NCI-H2081 treated with DMSO at 0.1 percent for 48 hours (cell line): ENCODE results near the gene MAP2K3.

Experiments
- DNase-seq: peaks from one replicate; lab custom pipeline; 2025; lab: John Stamatoyannopoulos, UW

Gene MAP2K3

GRCh38 chr17:21351366-21352065 lies 67.0 kb downstream of the MAP2K3 start:
- DNase-seq, result no peak

DNA sequence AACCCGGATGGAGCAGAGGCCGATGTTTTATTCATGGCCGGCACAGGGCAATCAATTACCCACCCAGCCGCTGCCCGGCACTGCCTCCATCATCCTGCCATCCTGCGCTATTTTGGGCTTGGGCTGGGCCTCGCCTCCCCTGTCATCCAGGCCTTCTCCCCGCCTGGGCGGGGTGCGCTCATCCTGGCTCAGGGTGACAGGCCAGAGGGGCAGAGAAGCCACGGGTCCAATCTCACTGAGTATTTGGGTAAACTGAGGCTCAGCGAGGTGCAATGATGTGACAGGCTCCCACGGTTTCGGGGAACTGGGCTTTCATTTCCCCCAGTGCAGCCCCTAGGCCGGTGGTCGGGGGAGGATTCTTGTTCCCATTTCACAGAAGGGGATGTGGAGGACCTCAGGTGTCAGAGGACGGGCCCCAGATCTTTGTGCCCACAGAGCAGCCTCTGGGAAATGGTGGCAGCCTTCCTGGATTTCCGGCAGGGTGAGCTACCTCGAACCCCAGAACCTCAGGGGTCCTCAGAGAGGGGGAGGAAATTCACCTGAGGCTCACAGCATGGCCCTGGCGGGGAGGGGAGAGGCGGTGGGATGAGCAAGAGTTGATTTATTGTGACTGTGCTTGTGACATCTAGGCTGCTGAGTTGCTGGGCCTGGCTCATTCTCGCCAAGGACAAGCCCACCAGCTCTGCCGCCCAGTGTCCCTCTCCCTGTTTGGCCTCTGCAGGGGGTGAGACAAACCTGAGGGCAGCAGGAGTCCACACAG lies 67.9 kb downstream of the MAP2K3 start:
- no peak for DNase-seq

DNA sequence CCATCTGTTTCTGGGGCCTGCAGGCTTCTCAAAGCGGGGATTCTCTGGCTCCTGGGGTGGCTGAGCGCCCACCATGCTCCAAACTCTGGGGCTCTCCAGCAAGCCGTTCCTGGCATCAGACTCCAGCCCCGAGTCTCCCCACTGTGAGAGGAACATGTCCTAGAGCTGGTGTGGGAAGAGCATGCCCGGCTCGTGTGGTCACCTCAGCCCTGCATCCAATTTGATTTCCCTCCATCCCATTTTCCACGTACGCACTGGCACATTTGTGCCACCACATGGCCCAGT lies 68.4 kb downstream of the MAP2K3 start:
- DNase-seq, result no peak

GRCh38 chr17:21353326-21354010 lies 69.0 kb downstream of the MAP2K3 start:
- DNase-seq, result no peak

GRCh38 chr17:21354796-21355385 lies 70.4 kb downstream of the MAP2K3 start:
- no peak for DNase-seq

GRCh38 chr17:21355586-21355985 lies 71.1 kb downstream of the MAP2K3 start:
- no peak for DNase-seq

DNA sequence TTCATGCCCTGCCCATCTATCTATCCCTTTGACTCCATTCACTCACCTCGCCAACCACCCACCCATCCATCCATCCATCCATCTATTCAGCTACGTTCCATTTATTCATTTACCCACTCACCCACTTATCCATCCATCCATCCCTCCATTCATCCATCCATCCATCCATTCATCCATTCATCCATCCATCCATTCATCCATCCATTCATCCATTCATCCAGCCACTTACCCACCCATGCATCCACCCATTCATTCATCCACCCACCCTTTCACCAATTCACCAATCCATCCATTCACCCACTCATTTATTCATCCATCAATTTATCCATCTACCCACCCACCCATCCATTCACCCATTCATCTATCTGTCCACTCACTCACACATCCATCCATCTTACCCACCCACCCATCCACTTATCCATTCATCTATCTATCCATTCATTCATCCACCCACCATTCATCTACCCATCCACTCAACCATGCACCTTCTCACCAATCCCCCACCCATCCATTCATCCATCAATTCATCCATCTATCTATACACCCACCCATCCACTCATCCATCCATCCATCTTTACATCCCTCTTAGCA lies 72.1 kb downstream of the MAP2K3 start:
- DNase-seq, result no peak

- no peak for DNase-seq
These were observed 72.8 kb downstream of the MAP2K3 start for GRCh38 chr17:21357281-21357680.

GRCh38 chr17:21357696-21358656 lies 73.5 kb downstream of the MAP2K3 start:
- DNase-seq, result no peak

DNA sequence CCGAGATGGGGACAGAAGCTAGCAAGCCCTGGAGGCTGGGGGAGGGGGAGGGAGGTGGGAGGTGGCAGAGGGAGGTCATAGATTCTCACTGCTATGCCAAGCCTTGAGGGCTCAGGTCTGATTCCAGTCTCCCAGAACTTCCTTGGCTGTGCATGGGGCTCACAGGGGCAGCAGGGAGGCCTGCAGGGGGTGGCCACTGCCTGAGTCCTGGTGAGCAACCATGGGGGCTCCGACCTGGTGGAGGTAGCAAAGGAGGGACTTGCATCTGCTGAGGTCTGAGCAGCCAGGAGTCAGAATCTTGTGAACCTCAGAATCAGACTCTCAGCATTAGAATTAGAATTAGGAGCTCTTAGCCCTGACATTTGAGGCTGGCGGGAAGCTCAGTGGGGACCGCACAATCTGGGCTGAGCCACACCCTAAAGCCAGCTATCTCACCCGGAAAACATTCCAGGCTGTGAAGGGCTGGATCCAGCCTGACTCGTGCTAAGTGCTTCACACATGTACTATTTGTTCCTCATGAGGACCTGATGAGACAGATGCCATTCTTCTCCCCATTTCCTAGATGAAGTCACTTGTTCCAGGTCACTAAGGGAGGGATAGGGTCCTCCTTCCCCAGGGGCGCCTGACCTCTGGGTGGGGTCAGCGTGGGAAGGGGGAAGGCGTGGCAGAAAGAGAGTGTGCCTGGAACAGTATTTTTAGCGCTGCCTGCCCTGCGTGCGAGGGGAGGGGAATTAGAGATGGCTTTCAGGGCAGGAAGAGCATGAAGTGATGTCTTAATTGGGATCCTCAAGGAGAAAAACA lies 74.4 kb downstream of the MAP2K3 start:
- DNase-seq, result no peak

- no peak for DNase-seq
These were observed 75.0 kb downstream of the MAP2K3 start for GRCh38 chr17:21359483-21359840.

- no peak for DNase-seq
These were observed 75.5 kb downstream of the MAP2K3 start for GRCh38 chr17:21360048-21360447.

DNA sequence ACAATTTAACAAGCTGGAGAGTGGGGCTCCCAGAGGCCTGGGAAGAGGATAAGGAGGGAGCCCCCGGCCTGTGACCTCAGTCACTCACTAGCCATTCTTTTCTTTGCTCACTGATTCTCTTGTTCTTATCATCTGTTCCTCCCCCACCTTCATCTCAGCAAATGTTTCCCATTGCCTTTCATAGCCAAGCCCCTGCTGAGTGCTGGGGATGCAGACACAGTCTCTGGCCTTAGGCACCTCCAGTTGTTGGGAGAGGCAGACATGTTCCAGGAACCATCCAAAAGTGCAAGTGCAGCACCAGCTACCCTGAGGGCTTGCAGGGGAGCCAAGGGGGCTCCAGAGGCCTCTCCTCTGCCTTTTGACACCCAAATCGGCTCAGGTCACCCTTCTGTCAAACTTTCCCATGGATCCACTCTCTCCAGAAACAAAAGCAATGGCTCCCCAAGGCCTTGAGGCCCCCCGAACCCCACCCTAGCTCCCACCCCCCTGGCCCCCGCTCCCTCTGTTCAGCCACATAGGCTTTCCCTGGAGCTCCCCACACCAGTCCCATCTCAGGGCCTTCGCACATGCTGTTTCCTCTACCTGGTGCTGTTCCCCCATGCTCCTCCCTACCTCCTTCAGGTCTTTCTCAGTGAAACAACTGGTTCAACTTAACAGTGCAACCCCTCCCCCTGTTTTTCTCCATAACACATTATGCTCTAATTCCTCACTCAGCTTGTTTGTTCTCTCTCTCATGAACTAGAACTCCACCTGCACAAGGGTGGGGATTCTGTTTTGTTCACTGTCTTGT lies 76.7 kb downstream of the MAP2K3 start:
- DNase-seq, result no peak

- DNase-seq, result no peak
These were observed 77.9 kb downstream of the MAP2K3 start for GRCh38 chr17:21362331-21362931.

- no peak for DNase-seq
These were observed 79.5 kb downstream of the MAP2K3 start for GRCh38 chr17:21363776-21364642.
